Measurements from ENCODE around the gene ELOVL4.

DNA sequence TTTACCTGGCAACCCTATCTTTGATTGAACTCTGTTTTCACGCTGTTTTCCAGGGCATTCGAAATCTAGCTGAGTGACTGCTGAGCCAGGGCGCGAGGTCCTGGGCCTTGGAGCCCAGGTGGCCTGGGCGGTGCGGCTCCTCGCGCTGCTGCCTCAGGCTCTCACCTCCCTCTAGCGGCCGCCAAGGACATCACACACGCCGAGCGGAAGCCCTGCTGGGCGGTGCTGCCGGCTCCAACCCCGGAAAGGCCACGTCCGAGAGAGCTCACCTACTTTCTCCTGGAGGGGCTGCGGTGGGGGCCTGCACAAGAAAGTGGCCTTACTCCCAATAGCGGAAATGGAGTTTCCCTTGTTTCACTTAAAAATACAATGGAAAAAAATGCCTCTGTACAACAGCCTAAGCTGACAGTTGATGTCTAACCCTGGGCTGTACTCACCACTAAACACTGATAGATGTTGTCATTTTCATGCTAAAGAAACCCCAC is 77.7 kb downstream of the ELOVL4 start:
- TF ChIP-seq EP300 (conservative IDR thresholded peaks at IDR 0.05; ENCODE audit: poor library complexity, severe bottlenecking) (no peak), POLR2AphosphoS5 (IDR thresholded peaks at IDR 0.05) (no peak), TAF1 (IDR thresholded peaks at IDR 0.05; ENCODE audit: low read depth) (no peak)
- TF ChIP-seq, protein P1, sequence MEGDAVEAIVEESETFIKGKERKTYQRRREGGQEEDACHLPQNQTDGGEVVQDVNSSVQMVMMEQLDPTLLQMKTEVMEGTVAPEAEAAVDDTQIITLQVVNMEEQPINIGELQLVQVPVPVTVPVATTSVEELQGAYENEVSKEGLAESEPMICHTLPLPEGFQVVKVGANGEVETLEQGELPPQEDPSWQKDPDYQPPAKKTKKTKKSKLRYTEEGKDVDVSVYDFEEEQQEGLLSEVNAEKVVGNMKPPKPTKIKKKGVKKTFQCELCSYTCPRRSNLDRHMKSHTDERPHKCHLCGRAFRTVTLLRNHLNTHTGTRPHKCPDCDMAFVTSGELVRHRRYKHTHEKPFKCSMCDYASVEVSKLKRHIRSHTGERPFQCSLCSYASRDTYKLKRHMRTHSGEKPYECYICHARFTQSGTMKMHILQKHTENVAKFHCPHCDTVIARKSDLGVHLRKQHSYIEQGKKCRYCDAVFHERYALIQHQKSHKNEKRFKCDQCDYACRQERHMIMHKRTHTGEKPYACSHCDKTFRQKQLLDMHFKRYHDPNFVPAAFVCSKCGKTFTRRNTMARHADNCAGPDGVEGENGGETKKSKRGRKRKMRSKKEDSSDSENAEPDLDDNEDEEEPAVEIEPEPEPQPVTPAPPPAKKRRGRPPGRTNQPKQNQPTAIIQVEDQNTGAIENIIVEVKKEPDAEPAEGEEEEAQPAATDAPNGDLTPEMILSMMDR (IDR thresholded peaks at IDR 0.05; ENCODE audit: poor library complexity, severe bottlenecking), result peak; percentile 86
